Calu3 (cell line): ENCODE results near the gene DCAF11. TPM values are rescaled to one million over a fixed set of nuclear protein-coding genes. Genes with fewer than 3 reads are reported as not detected.

ENCODE experiments used
- BruUV-seq: library from RNA; stranded (reverse); fragments of 400-500 nt; replicated peaks from 2 replicates; lab custom pipeline; 2021; lab: Mats Ljungman, UMichigan
- CTCF ChIA-PET: fragments of 300-600 bp; sonication (Branson Sonifier 250); formaldehyde crosslinking; loops from one replicate; lab custom pipeline; 2022; ENCODE audit warnings: antibody characterized with exemption; lab: Charles Lee
- DNase-seq: peaks from one replicate; pipeline ENCODE4 v3.0.0; 2022
- H3K27ac Mint-ChIP-seq: one replicate; pipeline ENCODE4 v1.8.0; 2022; ENCODE audit warnings: mixed read lengths; ENCODE audit not compliant: unreplicated experiment
- H3K27me3 Mint-ChIP-seq: one replicate; pipeline ENCODE4 v1.8.0; 2022; ENCODE audit warnings: mixed read lengths; ENCODE audit not compliant: unreplicated experiment
- H3K36me3 Mint-ChIP-seq: one replicate; pipeline ENCODE4 v1.8.0; 2022; ENCODE audit warnings: mild to moderate bottlenecking, moderate library complexity, mixed read lengths; ENCODE audit not compliant: insufficient read depth, unreplicated experiment
- H3K4me1 Mint-ChIP-seq: one replicate; pipeline ENCODE4 v1.8.0; 2022; ENCODE audit warnings: mild to moderate bottlenecking, low read depth, mixed read lengths; ENCODE audit not compliant: unreplicated experiment
- H3K4me3 Mint-ChIP-seq: one replicate; pipeline ENCODE4 v1.8.0; 2022; ENCODE audit warnings: mild to moderate bottlenecking, low read depth, moderate library complexity, mixed read lengths; ENCODE audit not compliant: unreplicated experiment
- H3K9me3 Mint-ChIP-seq: one replicate; pipeline ENCODE4 v1.8.0; 2022; ENCODE audit warnings: low read depth, mixed read lengths; ENCODE audit not compliant: unreplicated experiment
- CTCF ChIP-seq: fragments of 200-600 bp; IDR thresholded peaks from one replicate; pipeline ENCODE4 v1.8.0; 2022; ENCODE audit warnings: antibody characterized with exemption; ENCODE audit not compliant: unreplicated experiment
- intact Hi-C: fragments of 100-400 bp; cut with micrococcal nuclease; formaldehyde crosslinking; loops from one replicate; pipeline ENCODE4 v1.10.0; 2022; ENCODE audit not compliant: unreplicated experiment
- total RNA-seq: library from RNA; stranded (reverse); gene quantifications from 2 replicates; pipeline ENCODE4 v1.2.3, GENCODE V29; 2022

DCAF11 gene
- total RNA-seq, 1 experiment from 2014 or later: 63.4 TPM

DNA sequence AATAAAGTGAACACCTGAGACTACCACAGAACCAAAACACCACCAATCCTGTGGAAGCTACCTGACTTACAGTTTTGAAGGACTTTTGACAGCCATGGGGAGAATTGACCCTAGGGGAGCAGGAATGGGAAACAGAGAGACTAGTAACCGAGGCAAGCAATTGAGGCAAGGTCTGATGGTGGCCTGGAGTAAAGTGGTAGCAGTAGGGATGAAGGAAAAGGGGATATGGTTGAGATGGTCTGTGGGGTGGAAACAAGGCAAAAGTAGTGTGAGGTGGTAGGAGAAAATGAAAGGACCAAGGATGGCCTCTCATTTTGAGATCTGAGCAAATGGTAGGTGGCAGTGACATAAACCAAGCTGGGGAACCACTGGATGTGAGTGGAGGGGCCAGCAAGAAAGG is 42.3 kb downstream of the DCAF11 start:
- Mint-ChIP-seq H3K27ac (no peak overlapping the region), H3K4me3 (no peak overlapping the region), H3K4me1 (peaks cover 15% of the 10 kb centered on the region), H3K9me3 (no peaks in the 10 kb centered on the region), H3K27me3 (no peaks in the 10 kb centered on the region), H3K36me3 (peaks cover 49% of the 10 kb centered on the region)
- no peak for TF ChIP-seq CTCF
- no peak for DNase-seq
- no TSS peak for BruUV-seq
- intact Hi-C loops: no loop called here
- CTCF ChIA-PET: no interaction called here

DNA sequence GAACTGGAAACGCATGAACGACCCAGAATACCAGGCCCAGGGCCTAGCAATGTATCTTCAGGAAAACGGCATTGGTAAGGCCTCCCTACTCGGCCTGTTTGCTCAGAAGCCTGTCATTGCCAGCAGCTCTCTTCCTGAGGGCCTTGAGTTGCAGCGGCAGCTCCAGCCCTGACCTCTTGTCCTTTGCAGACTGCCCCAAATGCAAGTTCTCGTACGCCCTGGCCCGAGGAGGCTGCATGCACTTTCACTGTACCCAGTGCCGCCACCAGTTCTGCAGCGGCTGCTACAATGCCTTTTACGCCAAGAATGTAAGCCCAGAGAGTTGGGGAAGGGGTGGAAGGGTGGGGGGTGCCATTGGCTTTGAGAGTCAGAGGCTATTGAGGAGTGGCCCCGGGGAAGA is 42.8 kb downstream of the DCAF11 start:
- no TSS peak for BruUV-seq
- Mint-ChIP-seq H3K4me1 (peaks cover 15% of the 10 kb centered on the region), H3K27me3 (no peaks in the 10 kb centered on the region), H3K9me3 (no peaks in the 10 kb centered on the region), H3K36me3 (peaks cover 53% of the 10 kb centered on the region), H3K27ac (no peak overlapping the region), H3K4me3 (no peak overlapping the region)
- intact Hi-C loops: no loop called here
- CTCF ChIA-PET: no interaction called here
- no peak for TF ChIP-seq CTCF
- DNase-seq: no peak

DNA sequence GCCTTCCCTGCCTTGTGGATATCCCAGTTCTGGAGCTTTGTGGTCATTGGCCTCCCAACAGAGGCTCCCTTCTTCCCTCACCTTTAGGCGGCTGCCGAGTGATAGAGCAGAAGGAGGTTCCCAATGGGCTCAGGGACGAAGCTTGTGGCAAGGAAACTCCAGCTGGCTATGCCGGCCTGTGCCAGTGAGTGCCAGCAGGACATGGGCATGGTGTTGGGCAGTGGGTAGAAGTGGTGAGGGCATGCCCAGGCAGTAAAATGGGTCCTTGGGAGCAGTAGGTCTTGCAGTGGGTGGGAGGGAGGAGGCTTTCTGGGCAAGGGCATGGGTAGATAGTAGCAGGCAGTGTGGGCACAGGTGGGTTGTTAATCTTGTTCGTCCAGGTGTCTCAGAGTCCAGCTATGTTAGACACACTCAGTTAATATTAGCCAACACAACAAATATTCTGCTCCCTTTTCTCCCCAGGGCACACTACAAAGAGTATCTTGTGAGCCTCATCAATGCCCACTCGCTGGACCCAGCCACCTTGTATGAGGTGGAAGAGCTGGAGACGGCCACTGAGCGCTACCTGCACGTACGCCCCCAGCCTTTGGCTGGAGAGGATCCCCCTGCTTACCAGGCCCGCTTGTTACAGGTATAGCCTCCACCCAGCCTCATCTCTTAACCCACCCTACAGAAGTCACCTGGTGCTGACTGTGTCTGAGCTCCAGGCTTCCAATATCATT is 45.4 kb downstream of the DCAF11 start:
- H3K4me1 Mint-ChIP-seq: peaks cover 15% of the 10 kb centered on the region
- no peak for DNase-seq
- H3K9me3 Mint-ChIP-seq: no peaks in the 10 kb centered on the region
- no peak for TF ChIP-seq CTCF
- no TSS peak for BruUV-seq
- CTCF ChIA-PET: interaction anchor here (0.6 to 2.4 kb wide), 6 partner anchors 13 to 83 kb away, joined by 3 to 14 read pairs (median 4); partner anchors contain the start of genes PCK2 and RNF31
- peaks cover 66% of the 10 kb centered on the region for H3K36me3 Mint-ChIP-seq
- peak overlapping the region; percentile 86 for H3K27ac Mint-ChIP-seq
- intact Hi-C loops: loop anchor here (2.0 kb wide), 2 partner anchors 13 to 45 kb away; partner anchors contain the start of genes DCAF11, NRL, PSME2 and RNF31
- no peaks in the 10 kb centered on the region for H3K27me3 Mint-ChIP-seq
- H3K4me3 Mint-ChIP-seq: peak overlapping the region; percentile 76

GRCh38 chr14:24160499-24160849 is 45.9 kb downstream of the DCAF11 start:
- H3K27ac Mint-ChIP-seq: peak overlapping the region; percentile 86
- no peaks in the 10 kb centered on the region for H3K9me3 Mint-ChIP-seq
- H3K36me3 Mint-ChIP-seq: peaks cover 65% of the 10 kb centered on the region

More at GRCh38 chr14:24160499-24160849, 45.9 kb downstream of the DCAF11 start:
- no peak for DNase-seq
- intact Hi-C loops: loop anchor here (2.0 kb wide), 2 partner anchors 14 to 46 kb away; partner anchors contain the start of genes DCAF11, NRL, PSME2 and RNF31
- CTCF ChIA-PET: interaction anchor here (1.2 to 2.4 kb wide), 11 partner anchors 14 to 102 kb away, joined by 3 to 24 read pairs (median 7); partner anchors contain the start of genes DCAF11, EMC9, NRL and PCK2
- Mint-ChIP-seq H3K4me1 (peaks cover 15% of the 10 kb centered on the region), H3K27me3 (no peaks in the 10 kb centered on the region), H3K4me3 (peak overlapping the region; percentile 76)
- no peak for TF ChIP-seq CTCF
- no TSS peak for BruUV-seq
